ENCODE results near the gene SKIL. TPM values are rescaled to one million over a fixed set of nuclear protein-coding genes. Genes with fewer than 3 reads are reported as not detected.

The SKIL gene
- total RNA-seq, 1 experiment from 2014 or later = 15.1 TPM

DNA sequence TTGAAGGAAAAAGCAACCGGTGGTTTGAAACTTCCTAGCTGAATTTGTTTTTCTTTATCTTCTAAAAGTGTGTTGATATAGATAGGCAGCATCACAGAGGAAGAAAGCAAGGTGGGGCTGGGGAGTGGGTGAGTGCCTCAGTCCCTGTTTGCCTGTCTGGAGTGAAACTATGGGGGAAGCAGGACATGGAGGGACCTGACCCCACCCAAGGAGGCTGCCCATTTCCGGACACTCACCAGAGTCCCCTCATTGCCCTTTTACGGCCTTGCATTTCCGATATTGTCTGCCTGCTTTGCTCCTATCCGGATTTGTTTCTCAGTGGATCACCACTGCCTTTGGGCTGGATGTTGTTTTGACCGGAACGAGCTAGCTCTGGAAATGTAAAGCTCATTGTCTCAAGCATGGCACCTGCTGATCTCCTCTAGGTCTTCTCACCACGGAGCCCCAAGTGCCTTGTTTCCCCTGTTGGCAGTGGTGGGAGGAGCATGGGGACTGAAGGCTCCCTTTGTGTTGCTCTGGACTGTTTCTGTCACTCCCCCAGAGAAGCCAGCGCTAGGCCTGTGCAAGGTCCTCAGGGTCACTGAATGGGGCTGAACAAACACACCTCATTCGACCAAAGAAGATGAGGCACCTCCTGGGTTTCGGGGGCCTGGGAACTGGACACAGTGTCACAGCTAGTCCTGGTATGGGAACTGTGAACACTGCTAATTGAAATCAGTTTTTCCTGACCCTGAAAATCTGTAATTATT, 68.2 kb downstream of the SKIL start (continued):
- TF ChIP-seq, protein P1, sequence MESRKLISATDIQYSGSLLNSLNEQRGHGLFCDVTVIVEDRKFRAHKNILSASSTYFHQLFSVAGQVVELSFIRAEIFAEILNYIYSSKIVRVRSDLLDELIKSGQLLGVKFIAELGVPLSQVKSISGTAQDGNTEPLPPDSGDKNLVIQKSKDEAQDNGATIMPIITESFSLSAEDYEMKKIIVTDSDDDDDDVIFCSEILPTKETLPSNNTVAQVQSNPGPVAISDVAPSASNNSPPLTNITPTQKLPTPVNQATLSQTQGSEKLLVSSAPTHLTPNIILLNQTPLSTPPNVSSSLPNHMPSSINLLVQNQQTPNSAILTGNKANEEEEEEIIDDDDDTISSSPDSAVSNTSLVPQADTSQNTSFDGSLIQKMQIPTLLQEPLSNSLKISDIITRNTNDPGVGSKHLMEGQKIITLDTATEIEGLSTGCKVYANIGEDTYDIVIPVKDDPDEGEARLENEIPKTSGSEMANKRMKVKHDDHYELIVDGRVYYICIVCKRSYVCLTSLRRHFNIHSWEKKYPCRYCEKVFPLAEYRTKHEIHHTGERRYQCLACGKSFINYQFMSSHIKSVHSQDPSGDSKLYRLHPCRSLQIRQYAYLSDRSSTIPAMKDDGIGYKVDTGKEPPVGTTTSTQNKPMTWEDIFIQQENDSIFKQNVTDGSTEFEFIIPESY (IDR thresholded peaks at IDR 0.05; ENCODE audit: extremely low read depth, insufficient replicate concordance, low read length) = no peak
- TF ChIP-seq, protein P2, sequence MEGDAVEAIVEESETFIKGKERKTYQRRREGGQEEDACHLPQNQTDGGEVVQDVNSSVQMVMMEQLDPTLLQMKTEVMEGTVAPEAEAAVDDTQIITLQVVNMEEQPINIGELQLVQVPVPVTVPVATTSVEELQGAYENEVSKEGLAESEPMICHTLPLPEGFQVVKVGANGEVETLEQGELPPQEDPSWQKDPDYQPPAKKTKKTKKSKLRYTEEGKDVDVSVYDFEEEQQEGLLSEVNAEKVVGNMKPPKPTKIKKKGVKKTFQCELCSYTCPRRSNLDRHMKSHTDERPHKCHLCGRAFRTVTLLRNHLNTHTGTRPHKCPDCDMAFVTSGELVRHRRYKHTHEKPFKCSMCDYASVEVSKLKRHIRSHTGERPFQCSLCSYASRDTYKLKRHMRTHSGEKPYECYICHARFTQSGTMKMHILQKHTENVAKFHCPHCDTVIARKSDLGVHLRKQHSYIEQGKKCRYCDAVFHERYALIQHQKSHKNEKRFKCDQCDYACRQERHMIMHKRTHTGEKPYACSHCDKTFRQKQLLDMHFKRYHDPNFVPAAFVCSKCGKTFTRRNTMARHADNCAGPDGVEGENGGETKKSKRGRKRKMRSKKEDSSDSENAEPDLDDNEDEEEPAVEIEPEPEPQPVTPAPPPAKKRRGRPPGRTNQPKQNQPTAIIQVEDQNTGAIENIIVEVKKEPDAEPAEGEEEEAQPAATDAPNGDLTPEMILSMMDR (IDR thresholded peaks at IDR 0.05 in 2 of 3, conservative IDR thresholded peaks at IDR 0.05 in 1 of 3; ENCODE audit: borderline replicate concordance in 1 of 3, insufficient read depth in 1 of 3, low read depth in 2 of 3, low read length in 2 of 3) = no peak
- TF ChIP-seq, protein P3, sequence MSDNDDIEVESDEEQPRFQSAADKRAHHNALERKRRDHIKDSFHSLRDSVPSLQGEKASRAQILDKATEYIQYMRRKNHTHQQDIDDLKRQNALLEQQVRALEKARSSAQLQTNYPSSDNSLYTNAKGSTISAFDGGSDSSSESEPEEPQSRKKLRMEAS (IDR thresholded peaks at IDR 0.05) = no peak
- no peak for TF ChIP-seq YY1 (IDR thresholded peaks at IDR 0.05; ENCODE audit: extremely low read depth, insufficient replicate concordance, low read depth, low read length)
- no peak for TF ChIP-seq JUND (IDR thresholded peaks at IDR 0.05)
- no peak for TF ChIP-seq ZNF274 (IDR thresholded peaks at IDR 0.05; ENCODE audit: low read depth, low read length)

DNA sequence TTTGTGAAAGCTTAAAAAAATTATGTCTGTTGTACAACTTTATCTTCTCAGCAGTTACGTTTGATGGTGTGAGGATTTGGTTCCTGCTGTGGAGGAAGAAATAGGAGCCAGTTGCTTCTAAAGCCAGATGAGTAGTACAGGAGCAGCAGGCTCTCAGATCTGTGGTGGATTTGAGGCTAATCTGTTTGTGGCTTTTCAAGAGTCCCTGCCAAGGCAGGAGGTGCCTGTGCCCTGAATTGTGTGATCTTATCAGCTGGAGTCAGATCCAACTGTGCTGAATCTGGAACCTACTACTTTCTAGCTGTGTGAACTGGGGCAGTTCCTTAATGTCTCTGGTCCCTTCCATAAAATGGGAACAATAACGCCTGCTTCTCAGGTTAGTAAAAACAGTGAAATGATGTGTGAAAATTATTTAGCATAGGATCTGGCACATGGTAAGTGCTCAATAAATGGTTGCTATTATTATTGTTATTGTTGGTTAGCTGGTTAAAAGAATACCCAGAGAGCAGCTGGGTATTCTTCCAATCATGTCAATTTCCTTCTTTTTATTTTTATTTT, 68.8 kb downstream of the SKIL start:
- POLR2A ChIA-PET = no interaction called here
- Histone ChIP-seq H2AFZ (ENCODE audit: low read depth, low read length, poor library complexity, severe bottlenecking) (no peak overlapping the region), H3K27ac (ENCODE audit: low read depth, low read length) (no peak overlapping the region), H3K79me2 (ENCODE audit: insufficient read depth, low read length) (no peaks in the 10 kb centered on the region), H4K20me1 (ENCODE audit: insufficient read depth) (no peaks in the 10 kb centered on the region), H3K9ac (ENCODE audit: low read length) (no peak overlapping the region), H3K9me2 (ENCODE audit: insufficient read depth) (no peaks in the 10 kb centered on the region), H3K9me3 (ENCODE audit: control insufficient read depth in 1 of 2, insufficient read depth in 1 of 2, low read depth in 1 of 2, low read length in 2 of 2) (no peaks in the 10 kb centered on the region), H3K4me2 (ENCODE audit: low read length) (no peak overlapping the region), H3K27me3 (ENCODE audit: insufficient read depth, low read length) (0 out of 2 replicates have a peak, but pooled peaks cover 7% of the 10 kb centered on the region), H3K36me3 (ENCODE audit: control insufficient read depth in 1 of 2, insufficient read depth in 2 of 2, low read length in 2 of 2) (no peaks in the 10 kb centered on the region), H3K4me1 (ENCODE audit: control insufficient read depth in 1 of 2, insufficient read depth in 2 of 2, low read length in 2 of 2) (peaks cover 7 to 13% of the 10 kb centered on the region in 2 experiments; a peak in 3 of 4 replicates), H3K4me3 (replicated peaks in 1 of 2; ENCODE audit: low read depth in 1 of 2, low read length in 2 of 2) (no peak overlapping the region)
- no peak for DNase-seq (ENCODE audit: low read depth, low spot score)
- ATAC-seq = no peak
- CTCF ChIA-PET = no interaction called here
- intact Hi-C loops (cut with micrococcal nuclease) = no loop called here
- no TSS peak for BruUV-seq (replicated peaks)
- TF ChIP-seq EZH2 (IDR thresholded peaks at IDR 0.05) = no peak
- no peak for TF ChIP-seq JUND (IDR thresholded peaks at IDR 0.05)
- TF ChIP-seq SIN3A (IDR thresholded peaks at IDR 0.05; ENCODE audit: low read depth) = no peak
- TF ChIP-seq, protein P1 (IDR thresholded peaks at IDR 0.05; ENCODE audit: extremely low read depth, insufficient replicate concordance, low read length) = no peak
- no peak for TF ChIP-seq RAD21 (IDR thresholded peaks at IDR 0.05; ENCODE audit: low read depth)
- TF ChIP-seq EZH2phosphoT487 (IDR thresholded peaks at IDR 0.05; ENCODE audit: borderline replicate concordance) = no peak
- TF ChIP-seq YY1 (IDR thresholded peaks at IDR 0.05; ENCODE audit: extremely low read depth, insufficient replicate concordance, low read depth, low read length) = no peak
- TF ChIP-seq, protein P2 (IDR thresholded peaks at IDR 0.05 in 2 of 3, conservative IDR thresholded peaks at IDR 0.05 in 1 of 3; ENCODE audit: borderline replicate concordance in 1 of 3, insufficient read depth in 1 of 3, low read depth in 2 of 3, low read length in 2 of 3) = no peak
- TF ChIP-seq FOSL1 (IDR thresholded peaks at IDR 0.05; ENCODE audit: low read depth) = no peak
- RAD21 ChIA-PET (ENCODE audit: low non-redundant PET in 1 of 2, low total read pairs in 2 of 2, uncharacterized antibody in 2 of 2, unreplicated experiment in 2 of 2) = no interaction called here
